ENCODE results near the gene SDK1.

- TF ChIP-seq CTCF (IDR thresholded peaks at IDR 0.05 in 4 of 5, conservative IDR thresholded peaks at IDR 0.05 in 1 of 5) (no peak), POLR2A (IDR thresholded peaks at IDR 0.05) (no peak)
Observed at GRCh38 chr7:3953946-3954345, 652.9 kb downstream of the SDK1 start.
